HS-27A (cell line): ENCODE data around the gene TWIST2.

Source experiments
- DNase-seq: peaks from one replicate; pipeline ENCODE4 v3.0.0-alpha.2; 2012; ENCODE audit warnings: low read depth, missing footprints

The TWIST2 gene

GRCh38 chr2:238856713-238857567 lies 9.1 kb downstream of the TWIST2 start:
- no peak for DNase-seq

GRCh38 chr2:238857959-238858358 lies 10.1 kb downstream of the TWIST2 start:
- DNase-seq, result no peak

- DNase-seq, result no peak
Measured at GRCh38 chr2:238859636-238860347, 11.9 kb downstream of the TWIST2 start.

GRCh38 chr2:238861013-238861730 lies 13.3 kb downstream of the TWIST2 start:
- no peak for DNase-seq

- DNase-seq, result no peak
Measured at GRCh38 chr2:238861766-238862315, 14.0 kb downstream of the TWIST2 start.

- DNase-seq, result no peak
Measured at GRCh38 chr2:238862701-238863100, 14.8 kb downstream of the TWIST2 start.

GRCh38 chr2:238863231-238863630 lies 15.3 kb downstream of the TWIST2 start:
- no peak for DNase-seq

- no peak for DNase-seq
Measured at GRCh38 chr2:238863749-238864206, 15.9 kb downstream of the TWIST2 start.

- DNase-seq, result peak; percentile 82
Measured at GRCh38 chr2:238864207-238865014, 16.5 kb downstream of the TWIST2 start.

- no peak for DNase-seq
Measured at GRCh38 chr2:238865015-238865719, 17.3 kb downstream of the TWIST2 start.

- no peak for DNase-seq
Measured at GRCh38 chr2:238865744-238866355, 18.0 kb downstream of the TWIST2 start.

GRCh38 chr2:238866656-238867277 lies 18.9 kb downstream of the TWIST2 start:
- no peak for DNase-seq

GRCh38 chr2:238868067-238868524 lies 20.2 kb downstream of the TWIST2 start:
- DNase-seq, result no peak

- DNase-seq, result no peak
Measured at GRCh38 chr2:238868616-238869292, 20.9 kb downstream of the TWIST2 start.

GRCh38 chr2:238869293-238870124 lies 21.6 kb downstream of the TWIST2 start:
- no peak for DNase-seq

GRCh38 chr2:238870261-238870660 lies 22.4 kb downstream of the TWIST2 start:
- DNase-seq, result no peak

GRCh38 chr2:238872026-238872425 lies 24.1 kb downstream of the TWIST2 start:
- no peak for DNase-seq
